RKO (cell line): Measurements from ENCODE around the gene CLCN7.
"Not testable (repeated sequence)": the region's sequence is repeated elsewhere in the genome, so short reads cannot be mapped to it uniquely, and the experiment has no call there.

ENCODE experiments used
- DNase-seq: peaks from one replicate; pipeline ENCODE4 v3.0.0-alpha.2; 2016; ENCODE audit warnings: low spot score

The CLCN7 gene

GRCh38 chr16:1445518-1446203 is 29.2 kb downstream of the CLCN7 start:
- no peak for DNase-seq

- no peak for DNase-seq
These were observed 29.9 kb downstream of the CLCN7 start for GRCh38 chr16:1444730-1445517.

GRCh38 chr16:1443980-1444729 is 30.7 kb downstream of the CLCN7 start, which contains the start of gene CCDC154:
Gene CCDC154, minus strand, starts transcription at chr16:1444556. Its CDS starts 234 bp downstream, at chr16:1444322.
- no peak for DNase-seq

- no peak for DNase-seq
These were observed 31.3 kb downstream of the CLCN7 start for GRCh38 chr16:1443403-1443973.

GRCh38 chr16:1442697-1443096 is 32.1 kb downstream of the CLCN7 start:
- no peak for DNase-seq

- DNase-seq, result no peak
These were observed 33.4 kb downstream of the CLCN7 start for GRCh38 chr16:1441391-1441829.

GRCh38 chr16:1439699-1440074 is 35.1 kb downstream of the CLCN7 start:
- not testable (repeated sequence) for DNase-seq

- DNase-seq, result no peak
These were observed 35.6 kb downstream of the CLCN7 start for GRCh38 chr16:1439058-1439698.

- DNase-seq, result no peak
These were observed 36.4 kb downstream of the CLCN7 start for GRCh38 chr16:1438229-1439057.

- DNase-seq, result no peak
These were observed 37.2 kb downstream of the CLCN7 start for GRCh38 chr16:1437606-1438005.

- DNase-seq, result no peak
These were observed 38.0 kb downstream of the CLCN7 start for GRCh38 chr16:1436731-1437355.

- peak; percentile 26 for DNase-seq
These were observed 38.7 kb downstream of the CLCN7 start for GRCh38 chr16:1435921-1436697.

GRCh38 chr16:1434644-1435592 is 39.9 kb downstream of the CLCN7 start:
- DNase-seq, result no peak

- DNase-seq, result no peak
These were observed 41.1 kb downstream of the CLCN7 start for GRCh38 chr16:1433756-1434155.

GRCh38 chr16:1433263-1433560 is 41.6 kb downstream of the CLCN7 start:
- no peak for DNase-seq

- no peak for DNase-seq
These were observed 42.2 kb downstream of the CLCN7 start for GRCh38 chr16:1432388-1433262.

- DNase-seq, result no peak
These were observed 43.1 kb downstream of the CLCN7 start for GRCh38 chr16:1431497-1432270.
